MM.1S (cell line): Measurements from ENCODE around the gene EIF4B.
"Not testable (repeated sequence)": the region's sequence is repeated elsewhere in the genome, so short reads cannot be mapped to it uniquely, and the experiment has no call there.

ENCODE experiments used
- CTCF ChIP-seq: fragments of 300-600 bp; sonication (generic); IDR thresholded peaks from 2 replicates; pipeline ENCODE4 v1.5.1; 2016; ENCODE audit warnings: antibody characterized with exemption, low read length, mixed read lengths
- EZH2 ChIP-seq: fragments of 300-600 bp; sonication (generic); optimal IDR thresholded peaks from 2 replicates; pipeline ENCODE3; 2017; ENCODE audit warnings: low read depth, mild to moderate bottlenecking, antibody characterized with exemption, low read length, mixed read lengths

GRCh38 chr12:53008760-53009159 lies 2.5 kb downstream of the EIF4B start:
- TF ChIP-seq CTCF, EZH2: not testable (repeated sequence)
